ENCODE results near the gene ACER3. TPM values are rescaled to one million over a fixed set of nuclear protein-coding genes. Genes with fewer than 3 reads are reported as not detected.

Gene ACER3
- total RNA-seq, 3 donors from 2014 or later: 32.3 to 45.7 (median 39.2) TPM

DNA sequence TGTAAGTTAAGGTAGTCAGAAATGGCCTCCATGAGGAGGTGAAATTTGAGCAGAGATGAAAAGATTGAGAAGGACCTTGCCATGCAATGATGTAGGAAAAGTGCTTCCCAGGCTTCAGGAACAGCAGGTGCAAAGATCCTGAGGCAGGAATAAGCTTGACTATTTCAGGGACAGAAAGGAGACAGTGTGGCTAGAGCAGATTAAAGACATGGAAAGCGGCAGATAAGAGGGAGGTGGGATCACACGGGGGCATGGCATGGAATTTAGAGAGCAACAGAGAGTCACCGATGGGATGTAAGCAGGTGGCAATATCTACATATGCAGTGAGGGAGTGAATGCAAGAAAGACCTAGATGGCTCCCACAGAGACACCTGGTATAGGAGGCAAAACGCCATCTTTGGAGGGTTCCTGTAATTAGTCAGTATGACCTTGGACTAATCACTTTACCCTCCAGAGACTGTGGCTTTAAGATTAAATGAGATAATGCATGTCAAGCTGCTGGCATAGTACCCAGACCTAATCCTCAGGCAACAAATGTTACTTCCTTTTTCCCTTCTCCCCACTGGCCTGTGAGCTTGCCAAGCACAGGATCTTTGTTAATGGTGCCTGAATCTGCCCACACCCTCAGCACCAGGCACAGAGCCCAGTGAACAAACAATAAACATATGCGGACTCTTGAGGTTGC lies 24.6 kb upstream of the ACER3 start:
- intact Hi-C loops (cut with DNase I, micrococcal nuclease): no loop called here
- Histone ChIP-seq H3K4me3 (no peak overlapping the region), H3K9me3 (no peaks in the 10 kb centered on the region), H3K36me3 (ENCODE audit: low read depth) (no peaks in the 10 kb centered on the region), H3K4me1 (ENCODE audit: low read depth) (peaks cover 34% of the 10 kb centered on the region)
- TF ChIP-seq, protein P1, sequence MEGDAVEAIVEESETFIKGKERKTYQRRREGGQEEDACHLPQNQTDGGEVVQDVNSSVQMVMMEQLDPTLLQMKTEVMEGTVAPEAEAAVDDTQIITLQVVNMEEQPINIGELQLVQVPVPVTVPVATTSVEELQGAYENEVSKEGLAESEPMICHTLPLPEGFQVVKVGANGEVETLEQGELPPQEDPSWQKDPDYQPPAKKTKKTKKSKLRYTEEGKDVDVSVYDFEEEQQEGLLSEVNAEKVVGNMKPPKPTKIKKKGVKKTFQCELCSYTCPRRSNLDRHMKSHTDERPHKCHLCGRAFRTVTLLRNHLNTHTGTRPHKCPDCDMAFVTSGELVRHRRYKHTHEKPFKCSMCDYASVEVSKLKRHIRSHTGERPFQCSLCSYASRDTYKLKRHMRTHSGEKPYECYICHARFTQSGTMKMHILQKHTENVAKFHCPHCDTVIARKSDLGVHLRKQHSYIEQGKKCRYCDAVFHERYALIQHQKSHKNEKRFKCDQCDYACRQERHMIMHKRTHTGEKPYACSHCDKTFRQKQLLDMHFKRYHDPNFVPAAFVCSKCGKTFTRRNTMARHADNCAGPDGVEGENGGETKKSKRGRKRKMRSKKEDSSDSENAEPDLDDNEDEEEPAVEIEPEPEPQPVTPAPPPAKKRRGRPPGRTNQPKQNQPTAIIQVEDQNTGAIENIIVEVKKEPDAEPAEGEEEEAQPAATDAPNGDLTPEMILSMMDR (IDR thresholded peaks at IDR 0.05): no peak
- ATAC-seq (peak; percentile 84), DNase-seq (peak; percentile 70 to 86 (median 73))

DNA sequence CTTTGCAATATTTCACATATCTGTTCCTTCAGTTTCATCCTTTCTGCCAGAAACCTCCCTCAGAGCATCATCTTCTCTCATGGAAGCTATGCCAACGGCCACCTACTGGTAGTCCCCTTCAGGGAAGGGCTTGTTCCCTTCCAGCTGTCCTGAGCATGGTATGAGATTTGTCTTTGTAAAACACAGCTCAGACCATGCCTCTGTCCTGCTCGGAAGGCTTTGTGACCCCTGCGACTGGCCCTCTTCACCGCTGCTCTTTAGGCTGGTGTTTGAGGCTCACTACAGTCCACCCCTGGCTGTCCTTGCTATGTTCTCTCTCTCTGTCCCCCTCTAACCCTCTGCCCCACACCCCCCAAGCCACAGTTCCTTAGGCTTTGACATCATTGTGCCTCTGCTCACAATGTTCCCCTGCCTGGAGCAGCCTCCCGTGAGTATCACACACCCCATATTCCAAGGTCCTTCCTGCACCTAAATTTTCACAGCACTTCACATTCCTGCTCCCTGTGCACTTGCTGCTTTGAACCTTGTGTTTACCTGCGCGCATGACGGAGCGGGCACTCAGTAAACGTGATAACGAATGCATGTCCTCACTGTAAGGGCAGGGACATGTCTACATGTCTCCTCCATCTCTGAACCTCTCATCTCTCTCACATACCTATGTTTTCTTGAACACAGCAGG lies 24.0 kb upstream of the ACER3 start:
- peak; percentile 58 for ATAC-seq
- intact Hi-C loops (cut with DNase I, micrococcal nuclease): no loop called here
- H3K4me3 ChIP-seq: no peak overlapping the region
- H3K4me1 ChIP-seq (ENCODE audit: low read depth): peaks cover 34% of the 10 kb centered on the region
- H3K9me3 ChIP-seq: no peaks in the 10 kb centered on the region
- H3K36me3 ChIP-seq (ENCODE audit: low read depth): no peaks in the 10 kb centered on the region
- TF ChIP-seq, protein P1 (IDR thresholded peaks at IDR 0.05): no peak
- DNase-seq: peak in 1 of 3 donors; percentile 44

DNA sequence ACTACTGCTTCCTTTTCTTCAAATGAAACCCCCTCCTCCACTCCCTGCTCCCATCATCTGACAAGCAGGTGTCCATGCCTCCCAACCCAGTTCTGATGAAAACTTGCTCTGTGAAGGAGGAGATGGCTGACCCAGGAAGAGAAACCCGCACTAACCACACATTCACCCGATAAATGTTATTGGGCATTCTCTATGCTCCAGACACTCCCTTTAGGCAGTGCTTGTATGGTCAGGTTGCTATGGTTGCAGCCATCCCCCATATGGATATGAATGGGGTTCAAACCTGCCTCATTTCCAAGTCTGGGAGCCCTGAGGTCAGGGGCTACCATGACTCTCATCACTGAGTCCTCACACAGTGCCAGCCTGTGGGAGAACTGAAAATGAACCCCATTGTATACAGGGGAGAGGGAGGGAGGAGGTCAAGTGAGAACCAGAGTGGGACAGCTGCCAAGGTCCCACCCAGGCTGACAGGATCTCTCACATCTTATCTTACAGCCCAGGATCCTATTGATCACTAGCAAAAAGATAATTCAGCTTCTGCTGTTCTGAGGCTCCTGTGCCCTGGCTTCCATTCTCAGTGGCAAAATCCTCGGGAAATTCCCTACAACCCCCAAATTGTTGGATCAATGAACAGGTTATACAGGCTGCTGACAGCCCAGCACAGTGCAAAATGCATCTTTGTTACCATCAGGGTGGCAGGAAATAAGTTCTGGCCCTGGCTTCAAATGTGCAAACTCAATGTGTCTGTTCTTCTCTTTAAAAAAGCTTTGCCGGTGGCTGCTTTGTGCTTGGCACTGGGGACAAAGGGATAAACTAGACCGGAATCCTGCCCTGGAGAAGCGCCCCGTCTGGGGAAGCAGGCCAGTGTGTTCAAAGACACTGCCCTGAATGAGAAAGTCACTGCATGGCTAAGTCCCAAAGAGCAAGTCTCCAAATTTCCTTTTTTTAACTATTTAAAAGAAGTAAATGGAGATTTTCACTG lies 22.7 kb upstream of the ACER3 start:
- H3K4me1 ChIP-seq (ENCODE audit: low read depth): peaks cover 34% of the 10 kb centered on the region
- H3K36me3 ChIP-seq (ENCODE audit: low read depth): no peaks in the 10 kb centered on the region
- H3K9me3 ChIP-seq: no peaks in the 10 kb centered on the region
- TF ChIP-seq, protein P1 (IDR thresholded peaks at IDR 0.05): no peak
- ATAC-seq (no peak), DNase-seq (no peak)
- H3K4me3 ChIP-seq: no peak overlapping the region
- intact Hi-C loops (cut with DNase I, micrococcal nuclease): no loop called here

DNA sequence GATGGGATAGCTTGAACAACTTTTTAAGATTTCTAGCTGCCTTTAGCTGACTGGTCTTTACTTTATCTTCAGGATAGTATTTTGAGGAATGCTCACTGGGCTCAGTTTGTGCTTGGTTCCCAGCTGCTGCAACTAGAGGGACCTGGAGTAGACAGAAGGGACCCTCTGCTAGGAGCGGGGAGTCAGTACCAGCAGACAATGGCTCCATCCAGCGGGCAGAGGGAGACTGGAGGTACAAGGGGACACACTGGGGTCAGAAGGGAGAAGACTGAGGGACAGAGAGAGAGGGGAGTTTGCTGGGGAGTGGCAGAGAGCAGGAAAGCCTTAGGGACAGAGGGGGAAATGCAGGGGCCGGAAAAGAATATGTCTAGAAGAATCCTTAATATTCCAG lies 22.0 kb upstream of the ACER3 start:
- ATAC-seq: no peak
- no peak overlapping the region for H3K4me3 ChIP-seq
- no peak for DNase-seq
- TF ChIP-seq, protein P1 (IDR thresholded peaks at IDR 0.05): no peak
- peaks cover 34% of the 10 kb centered on the region for H3K4me1 ChIP-seq (ENCODE audit: low read depth)
- H3K36me3 ChIP-seq (ENCODE audit: low read depth): no peaks in the 10 kb centered on the region
- intact Hi-C loops (cut with DNase I, micrococcal nuclease): no loop called here
- no peaks in the 10 kb centered on the region for H3K9me3 ChIP-seq

DNA sequence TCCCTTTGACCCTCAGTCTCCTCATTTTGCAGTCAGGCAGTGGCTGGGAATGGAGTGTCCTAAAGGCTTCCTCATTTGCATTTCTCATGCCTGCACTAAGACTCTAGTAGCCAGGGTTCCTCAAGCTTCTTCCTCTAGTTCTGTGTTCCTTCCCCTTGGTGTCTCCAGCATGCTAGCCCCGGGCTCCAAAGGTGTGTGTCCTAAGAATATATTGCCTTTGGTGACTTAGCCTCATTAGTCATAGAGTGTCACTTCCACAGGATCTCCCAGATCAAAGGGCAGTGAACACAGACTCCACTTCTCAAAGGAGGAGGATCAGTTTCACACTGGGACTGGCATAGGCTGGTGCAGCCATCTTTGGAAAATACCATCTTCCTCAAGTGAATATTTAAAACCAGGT lies 21.4 kb upstream of the ACER3 start:
- ATAC-seq (peak; percentile 87), DNase-seq (peak in 2 of 3 donors; percentile 46 to 53)
- Histone ChIP-seq H3K9me3 (no peaks in the 10 kb centered on the region), H3K4me3 (no peak overlapping the region), H3K36me3 (ENCODE audit: low read depth) (no peaks in the 10 kb centered on the region), H3K4me1 (ENCODE audit: low read depth) (peaks cover 34% of the 10 kb centered on the region)
- intact Hi-C loops (cut with DNase I, micrococcal nuclease): no loop called here
- TF ChIP-seq, protein P1 (IDR thresholded peaks at IDR 0.05): no peak
